HG03039 (cell line): ENCODE results near the gene DGCR6L.
"Not testable (repeated sequence)": the region's sequence is repeated elsewhere in the genome, so short reads cannot be mapped to it uniquely, and the experiment has no call there.

Experiments used
- ATAC-seq: cut with Tn5 transposase; IDR thresholded peaks from one replicate; pipeline ENCODE4 v1.9.1; 2021; ENCODE audit warnings: mild to moderate bottlenecking, moderate library complexity; ENCODE audit not compliant: unreplicated experiment

Gene DGCR6L

GRCh38 chr22:20319745-20320658 lies at the start of gene DGCR6L:
Gene DGCR6L, minus strand, starts transcription at chr22:20320060. Its CDS starts 72 bp downstream, at chr22:20319988.
- ATAC-seq, result peak; percentile 54

DNA sequence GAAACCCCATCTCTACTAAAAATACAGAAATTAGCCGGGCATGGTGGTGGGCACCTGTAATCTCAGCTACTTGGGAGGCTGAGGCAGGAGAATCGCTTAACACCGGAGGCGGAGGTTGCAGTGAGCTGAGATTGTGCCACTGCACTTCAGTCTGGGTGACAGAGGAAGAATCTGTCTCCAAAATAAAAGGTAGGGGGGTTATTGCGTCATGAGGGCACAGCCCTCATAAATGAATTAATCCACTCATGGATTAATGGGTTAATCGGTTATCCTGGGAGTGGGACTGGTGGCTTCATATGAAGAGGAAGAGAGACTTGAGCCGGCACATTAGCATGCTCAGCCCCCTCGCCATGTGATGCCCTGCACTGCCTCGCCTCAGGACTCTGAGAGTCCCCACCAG lies 49.0 kb upstream of the DGCR6L start:
- not testable (repeated sequence) for ATAC-seq

- ATAC-seq, result not testable (repeated sequence)
Measured at GRCh38 chr22:20366841-20367240, 47.0 kb upstream of the DGCR6L start.

GRCh38 chr22:20364335-20365260 lies 44.7 kb upstream of the DGCR6L start:
- ATAC-seq, result not testable (repeated sequence)

GRCh38 chr22:20362403-20362802 lies 42.5 kb upstream of the DGCR6L start:
- not testable (repeated sequence) for ATAC-seq

GRCh38 chr22:20361752-20362229 lies 41.9 kb upstream of the DGCR6L start:
- ATAC-seq, result not testable (repeated sequence)

DNA sequence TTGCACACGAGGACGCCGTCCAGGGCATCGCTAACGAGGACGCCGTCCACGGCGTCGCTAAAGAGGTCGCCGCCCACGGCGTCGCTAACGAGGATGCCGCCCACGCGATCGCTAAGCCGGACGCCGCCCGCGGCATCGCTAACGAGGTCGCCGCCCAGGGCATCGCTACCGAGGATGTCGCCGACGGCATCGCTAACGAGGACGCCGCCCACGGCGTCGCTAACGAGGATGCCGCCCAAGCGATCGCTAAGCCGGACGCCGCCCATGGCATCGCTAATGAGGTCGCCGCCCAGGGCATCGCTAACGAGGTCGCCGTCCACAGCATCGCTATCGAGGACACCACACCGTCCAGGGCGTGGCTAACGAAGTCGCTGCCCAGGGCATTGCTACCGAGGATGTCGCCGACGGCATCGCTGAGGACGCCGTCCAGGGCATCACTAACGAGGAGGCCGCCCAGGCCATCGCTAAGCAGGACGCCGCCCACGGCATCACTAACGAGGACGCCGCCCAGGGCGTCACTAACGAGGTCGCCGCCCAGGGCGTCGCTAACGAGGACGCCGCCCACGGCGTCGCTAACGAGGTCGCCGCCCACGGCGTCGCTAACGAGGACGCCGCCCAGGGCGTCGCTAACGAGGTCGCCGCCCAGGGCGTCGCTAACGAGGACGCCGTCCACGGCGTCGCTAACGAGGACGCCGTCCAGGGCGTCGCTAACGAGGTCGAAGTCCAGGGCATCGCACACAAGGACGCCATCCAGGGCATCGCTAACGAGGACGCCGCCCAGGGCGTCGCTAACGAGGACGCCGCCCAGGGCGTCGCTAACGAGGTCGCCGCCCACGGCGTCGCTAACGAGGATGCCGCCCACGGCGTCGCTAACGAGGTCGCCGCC lies 41.2 kb upstream of the DGCR6L start:
- ATAC-seq, result not testable (repeated sequence)

- not testable (repeated sequence) for ATAC-seq
Measured at GRCh38 chr22:20360261-20360660, 40.4 kb upstream of the DGCR6L start.

- ATAC-seq, result not testable (repeated sequence)
Measured at GRCh38 chr22:20358503-20359239, 38.8 kb upstream of the DGCR6L start.

- ATAC-seq, result not testable (repeated sequence)
Measured at GRCh38 chr22:20357967-20358366, 38.1 kb upstream of the DGCR6L start.

- not testable (repeated sequence) for ATAC-seq
Measured at GRCh38 chr22:20356906-20357305, 37.0 kb upstream of the DGCR6L start.

GRCh38 chr22:20355939-20356636 lies 36.2 kb upstream of the DGCR6L start:
- ATAC-seq, result not testable (repeated sequence)

GRCh38 chr22:20354238-20354975 lies 34.5 kb upstream of the DGCR6L start:
- no peak for ATAC-seq

DNA sequence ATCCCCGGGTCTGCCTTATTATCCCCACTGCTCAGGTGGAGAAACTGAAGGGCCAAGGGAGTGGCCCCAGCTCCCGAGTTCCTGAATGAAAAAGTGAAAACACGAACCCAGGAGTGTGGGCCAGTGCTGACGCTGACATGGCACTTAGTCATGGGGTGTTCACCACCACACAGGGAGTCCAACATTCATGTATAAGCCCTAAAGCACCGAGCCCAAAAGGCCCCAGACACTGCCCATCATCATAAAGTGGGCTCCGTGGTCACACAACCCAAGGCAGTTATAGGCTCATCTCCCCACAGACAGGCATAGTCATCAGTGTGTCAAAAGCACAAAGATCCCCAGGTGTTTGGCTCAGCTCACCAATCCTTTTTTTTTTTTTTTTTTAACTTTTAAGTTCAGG lies 32.7 kb upstream of the DGCR6L start:
- not testable (repeated sequence) for ATAC-seq

DNA sequence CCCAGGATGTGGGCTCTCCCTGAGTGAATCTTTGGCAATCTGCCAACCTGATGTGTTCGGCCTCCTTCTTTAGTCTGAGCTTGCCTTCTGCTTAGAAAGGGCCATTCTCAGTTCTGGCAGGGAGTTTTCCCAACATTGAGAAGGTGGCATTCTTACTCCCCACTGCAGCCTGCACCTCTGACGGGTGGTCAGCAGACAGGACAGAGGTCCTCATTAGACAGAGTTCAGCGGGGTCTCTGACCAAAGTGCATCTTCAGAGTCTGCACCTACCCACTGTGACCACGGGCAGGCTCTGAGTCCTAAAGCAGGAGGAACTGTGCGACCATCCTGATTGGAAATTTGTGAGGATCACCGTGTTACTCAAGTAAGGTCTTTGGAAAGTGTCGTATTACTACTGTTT lies 26.7 kb upstream of the DGCR6L start:
- not testable (repeated sequence) for ATAC-seq

- ATAC-seq, result not testable (repeated sequence)
Measured at GRCh38 chr22:20338291-20338690, 18.4 kb upstream of the DGCR6L start.

DNA sequence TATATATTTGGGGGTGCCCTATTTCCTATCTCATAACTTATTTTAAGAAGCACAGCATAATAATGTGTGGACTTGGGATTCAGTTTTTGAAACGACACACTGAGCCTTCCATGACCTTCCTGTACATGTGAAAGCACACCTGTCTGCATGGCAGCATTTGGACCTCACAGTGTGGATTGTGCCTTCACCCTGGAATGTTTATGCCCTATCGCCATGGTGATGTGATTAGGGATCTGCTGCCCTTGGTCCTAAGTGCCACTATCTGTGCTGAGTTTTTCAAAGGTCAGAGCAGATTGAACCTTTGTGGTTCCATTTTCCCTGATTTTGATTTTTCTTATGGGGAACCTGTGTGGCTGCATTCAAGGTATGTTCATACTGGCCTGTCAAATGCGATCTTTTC lies 17.9 kb upstream of the DGCR6L start:
- ATAC-seq, result not testable (repeated sequence)

GRCh38 chr22:20336561-20336960 lies 16.7 kb upstream of the DGCR6L start:
- not testable (repeated sequence) for ATAC-seq
